Tibial nerve (tissue), 4 donors: ENCODE measurements around the gene RBM19. TPM values are rescaled to one million over a fixed set of nuclear protein-coding genes. Genes with fewer than 3 reads are reported as not detected.

Experiments used
- DNase-seq, 2 donors: peaks; one replicate each; pipeline ENCODE4 v3.0.0-alpha.2; 2019; ENCODE audit warnings: low spot score in 2 of 2
- H3K27ac ChIP-seq, 4 donors: fragments of 200-600 bp; sonication (generic) in 3 of 4; one replicate each; pipeline ENCODE4 v1.5.1; 2017 to 2019; ENCODE audit warnings: mild to moderate bottlenecking in 1 of 4
- H3K27me3 ChIP-seq, 2 donors: fragments of 200-600 bp; sonication (generic) in 1 of 2; one replicate each; pipeline versions ENCODE4 v1.5.1 to v1.6.0; 2017 to 2019
- H3K36me3 ChIP-seq, 3 donors: fragments of 200-600 bp; sonication (generic); one replicate each; pipeline ENCODE4 v1.5.1; 2018 to 2019
- H3K4me1 ChIP-seq, 4 donors: fragments of 200-600 bp; sonication (generic) in 3 of 4; one replicate each; pipeline ENCODE4 v1.5.1; 2017 to 2019
- H3K4me3 ChIP-seq, 4 donors: fragments of 200-600 bp; sonication (generic) in 3 of 4; one replicate each; pipeline ENCODE4 v1.5.1; 2017 to 2019; ENCODE audit warnings: mild to moderate bottlenecking in 1 of 4, moderate library complexity in 1 of 4
- H3K9me3 ChIP-seq, 4 donors: fragments of 200-600 bp; sonication (generic) in 3 of 4; one replicate each; pipeline ENCODE4 v1.5.1; 2017 to 2019
- CTCF ChIP-seq, 5 experiments: fragments of 200-600 bp in 3 of 5; fragments of 450-650 bp in 2 of 5; sonication (generic) in 3 of 5; IDR thresholded peaks; one replicate each; pipeline ENCODE4 v1.5.1; 2016 to 2019; ENCODE audit warnings: antibody characterized with exemption in 5 of 5, mild to moderate bottlenecking in 3 of 5, moderate library complexity in 2 of 5
- EP300 ChIP-seq, 2 donors: sonication (generic); formaldehyde crosslinking; IDR thresholded peaks; one replicate each; pipeline ENCODE4 v1.6.1; 2017; ENCODE audit warnings: antibody characterized with exemption in 2 of 2, mild to moderate bottlenecking in 1 of 2
- POLR2A ChIP-seq, 2 donors: fragments of 450-650 bp; IDR thresholded peaks; one replicate each; pipeline ENCODE4 v1.6.1; 2017; ENCODE audit warnings: antibody characterized with exemption in 2 of 2, mild to moderate bottlenecking in 2 of 2, moderate library complexity in 2 of 2
- WGBS, 2 donors: methylation state at CpG; one replicate each; pipeline ENCODE4 v1.1.5; 2018; 5-methylcytosine and 5-hydroxymethylcytosine counted together
- total RNA-seq, 4 donors: library from RNA; depleted of rRNA; stranded (reverse); fragments of >200 nt; gene quantifications; one replicate each; pipeline ENCODE4 v1.1.0, GENCODE V29; 2016

The RBM19 gene
- total RNA-seq, 4 donors from 2014 or later, result 32.0 to 57.9 (median 38.9) TPM

- WGBS, 2 donors, result 62 to 63% methylated on average over 6 of the region's 6 CpGs
Observed at GRCh38 chr12:113987261-113988063, 21.3 kb upstream of the RBM19 start.

GRCh38 chr12:113984464-113984863 is 18.3 kb upstream of the RBM19 start:
- Histone ChIP-seq H3K9me3 (peaks cover 0 to 18% (median 0%) of the 10 kb centered on the region in 4 donors), H3K27me3 (no peaks in the 10 kb centered on the region), H3K36me3 (no peaks in the 10 kb centered on the region), H3K4me3 (no peak overlapping the region), H3K27ac (no peak overlapping the region), H3K4me1 (no peaks in the 10 kb centered on the region)
- WGBS, 2 donors, result 83 to 84% methylated on average over 4 of the region's 4 CpGs
- no peak for DNase-seq
- TF ChIP-seq EP300 (IDR thresholded peaks at IDR 0.05) (no peak), POLR2A (IDR thresholded peaks at IDR 0.05) (no peak), CTCF (IDR thresholded peaks at IDR 0.05) (no peak)

More at GRCh38 chr12:113987261-113988063, 21.3 kb upstream of the RBM19 start:
- Histone ChIP-seq H3K9me3 (no peaks in the 10 kb centered on the region), H3K27ac (no peak overlapping the region), H3K36me3 (no peaks in the 10 kb centered on the region), H3K4me3 (no peak overlapping the region), H3K4me1 (no peaks in the 10 kb centered on the region), H3K27me3 (peaks cover 0 to 2% of the 10 kb centered on the region in 2 donors)
- TF ChIP-seq POLR2A (IDR thresholded peaks at IDR 0.05) (no peak), CTCF (IDR thresholded peaks at IDR 0.05) (no peak), EP300 (IDR thresholded peaks at IDR 0.05) (no peak)
- no peak for DNase-seq

- no peak for DNase-seq
- peaks cover 0 to 18% (median 0%) of the 10 kb centered on the region in 4 donors for H3K9me3 ChIP-seq
- H3K4me1 ChIP-seq, result no peaks in the 10 kb centered on the region
- H3K36me3 ChIP-seq, result no peaks in the 10 kb centered on the region
- no peak overlapping the region for H3K27ac ChIP-seq
- no peaks in the 10 kb centered on the region for H3K27me3 ChIP-seq
- TF ChIP-seq POLR2A (IDR thresholded peaks at IDR 0.05) (no peak), EP300 (IDR thresholded peaks at IDR 0.05) (no peak), CTCF (IDR thresholded peaks at IDR 0.05) (no peak)
- H3K4me3 ChIP-seq, result no peak overlapping the region
- 42 to 57% methylated on average over 3 to 4 of the region's 4 CpGs for WGBS, 2 donors
Observed at GRCh38 chr12:113983777-113984448, 17.8 kb upstream of the RBM19 start.

GRCh38 chr12:113983265-113983664 is 17.1 kb upstream of the RBM19 start:
- no peak overlapping the region for H3K27ac ChIP-seq
- no peaks in the 10 kb centered on the region for H3K36me3 ChIP-seq
- WGBS, 2 donors, result 32 to 40% methylated on average over 2 of the region's 2 CpGs
- H3K4me3 ChIP-seq, result no peak overlapping the region
- no peaks in the 10 kb centered on the region for H3K27me3 ChIP-seq
- no peak for TF ChIP-seq POLR2A (IDR thresholded peaks at IDR 0.05)
- no peak for TF ChIP-seq CTCF (IDR thresholded peaks at IDR 0.05)
- no peak for TF ChIP-seq EP300 (IDR thresholded peaks at IDR 0.05)
- peaks cover 0 to 18% (median 0%) of the 10 kb centered on the region in 4 donors for H3K9me3 ChIP-seq
- no peaks in the 10 kb centered on the region for H3K4me1 ChIP-seq
- no peak for DNase-seq

- no peak for DNase-seq
- WGBS, 2 donors, result 88 to 96% methylated on average over 3 of the region's 3 CpGs
Observed at GRCh38 chr12:113981876-113982275, 15.8 kb upstream of the RBM19 start.

More at GRCh38 chr12:113981876-113982275, 15.8 kb upstream of the RBM19 start:
- Histone ChIP-seq H3K27me3 (no peaks in the 10 kb centered on the region), H3K36me3 (no peaks in the 10 kb centered on the region), H3K4me1 (no peaks in the 10 kb centered on the region), H3K4me3 (no peak overlapping the region), H3K27ac (no peak overlapping the region), H3K9me3 (peaks cover 0 to 18% (median 0%) of the 10 kb centered on the region in 4 donors)
- TF ChIP-seq CTCF (IDR thresholded peaks at IDR 0.05) (no peak), POLR2A (IDR thresholded peaks at IDR 0.05) (no peak), EP300 (IDR thresholded peaks at IDR 0.05) (no peak)
